NCI-H146 treated with DMSO at 0.1 percent for 48 hours (cell line): Measurements from ENCODE around the gene CHAF1A.

ENCODE experiments used
- DNase-seq: peaks from one replicate; lab custom pipeline; 2025; ENCODE audit not compliant: unreplicated experiment; lab: John Stamatoyannopoulos, UW

The CHAF1A gene

GRCh38 chr19:4400135-4400936 is 2.1 kb upstream of the CHAF1A start, which contains the start of gene SH3GL1:
Gene SH3GL1 (minus strand): TSS chr19:4400547. CDS start chr19:4400368, 179 bp downstream.
- peak; percentile 62 for DNase-seq

GRCh38 chr19:4401769-4402170 is 670 bp upstream of the CHAF1A start:
- peak; percentile 1 for DNase-seq

GRCh38 chr19:4403005-4403761 is 743 bp downstream of the CHAF1A start:
- no peak for DNase-seq

GRCh38 chr19:4405977-4406376 is 3.5 kb downstream of the CHAF1A start:
- DNase-seq = no peak

DNA sequence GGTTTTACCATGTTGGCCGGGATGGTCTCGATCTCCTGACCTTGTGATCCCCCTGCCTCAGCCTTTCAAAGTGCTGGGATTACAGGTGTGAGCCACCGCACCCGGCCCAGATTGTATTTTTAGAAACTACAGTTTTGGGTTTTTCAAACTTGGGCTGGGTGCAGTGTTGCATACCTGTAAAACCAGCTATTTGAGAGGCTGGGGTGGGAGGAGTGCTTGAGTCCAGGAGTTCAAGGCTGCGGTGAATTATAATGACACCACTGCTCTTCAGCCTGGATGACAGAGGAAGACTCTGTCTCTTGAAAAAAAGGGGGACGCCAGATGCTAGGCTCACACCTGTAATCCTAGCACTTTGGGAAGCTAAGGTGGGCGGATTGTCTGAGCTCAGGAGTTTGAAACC is 4.2 kb downstream of the CHAF1A start:
- DNase-seq = no peak

DNA sequence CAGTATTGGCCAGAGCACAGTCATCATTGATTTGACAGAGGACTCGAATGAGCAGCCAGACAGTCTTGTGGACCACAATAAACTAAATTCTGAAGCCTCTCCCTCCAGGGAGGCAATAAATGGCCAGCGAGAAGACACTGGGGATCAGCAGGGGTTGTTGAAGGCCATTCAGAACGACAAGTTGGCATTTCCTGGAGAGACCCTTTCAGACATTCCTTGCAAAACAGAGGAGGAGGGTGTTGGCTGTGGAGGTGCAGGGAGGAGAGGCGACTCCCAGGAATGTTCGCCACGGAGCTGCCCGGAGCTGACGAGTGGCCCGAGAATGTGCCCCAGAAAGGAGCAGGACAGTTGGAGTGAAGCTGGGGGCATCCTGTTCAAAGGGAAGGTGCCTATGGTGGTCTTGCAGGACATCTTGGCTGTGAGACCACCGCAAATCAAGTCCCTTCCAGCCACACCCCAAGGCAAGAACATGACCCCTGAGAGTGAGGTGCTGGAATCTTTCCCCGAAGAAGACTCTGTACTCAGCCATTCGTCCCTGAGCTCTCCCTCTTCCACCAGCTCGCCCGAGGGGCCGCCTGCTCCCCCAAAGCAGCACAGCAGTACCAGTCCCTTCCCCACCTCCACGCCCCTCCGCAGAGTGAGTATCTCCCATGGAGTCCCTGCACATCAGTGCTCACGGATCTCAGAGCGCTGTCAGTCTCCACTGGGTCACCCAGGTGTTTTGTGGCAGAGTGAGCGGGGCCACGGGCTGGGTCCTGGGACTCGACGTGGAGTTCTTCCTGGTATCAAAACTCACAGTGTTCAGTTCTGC is 6.9 kb downstream of the CHAF1A start:
- DNase-seq = no peak

- DNase-seq = no peak
Observed at GRCh38 chr19:4413588-4413987, 11.1 kb downstream of the CHAF1A start.

- DNase-seq = no peak
Observed at GRCh38 chr19:4414144-4414799, 11.8 kb downstream of the CHAF1A start.

DNA sequence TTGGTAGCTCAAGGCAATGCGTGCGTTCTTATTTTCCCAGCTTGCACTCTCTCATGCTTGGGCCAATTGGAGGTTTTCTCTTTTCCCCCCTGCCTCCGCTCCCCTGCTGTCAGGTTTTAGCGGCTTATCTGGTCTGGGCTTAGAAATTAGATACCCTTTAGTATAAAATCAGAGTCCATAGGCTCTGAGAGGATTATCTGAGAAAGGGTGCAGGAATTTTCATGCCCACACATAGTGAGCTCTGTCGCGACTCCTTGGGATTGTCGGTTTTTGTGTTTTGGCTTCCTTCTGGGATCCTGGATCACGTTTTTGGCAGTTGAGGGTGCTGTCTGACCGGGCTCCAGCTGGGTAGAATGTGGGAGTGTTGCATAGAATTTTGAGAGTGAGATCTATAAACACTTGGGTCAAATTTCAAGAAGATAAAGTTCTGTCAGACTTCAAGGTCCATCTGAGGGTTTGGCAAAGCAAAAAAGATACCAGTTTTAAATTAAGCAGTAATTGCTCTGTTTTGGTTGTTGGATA is 12.4 kb downstream of the CHAF1A start:
- no peak for DNase-seq

GRCh38 chr19:4415352-4415751 is 12.9 kb downstream of the CHAF1A start:
- no peak for DNase-seq

DNA sequence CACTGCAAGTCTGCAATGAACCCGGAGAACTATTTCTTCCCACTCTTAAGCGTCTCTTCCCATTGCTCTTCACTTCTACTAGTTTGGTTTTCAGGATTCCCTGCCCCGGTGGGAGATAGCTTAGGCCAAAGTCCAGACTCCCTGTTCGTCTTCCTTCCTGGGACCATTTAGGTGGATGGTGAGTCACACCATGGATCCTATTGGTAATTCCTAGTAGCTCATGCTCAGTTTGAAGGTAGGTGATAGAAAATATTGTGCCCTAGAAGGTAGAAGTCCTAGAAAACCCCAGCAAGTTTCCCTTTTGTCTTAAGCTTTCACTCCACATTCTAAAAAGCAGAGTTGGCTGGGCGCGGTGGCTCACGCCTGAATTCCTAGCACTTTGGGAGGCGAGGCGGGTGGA is 13.8 kb downstream of the CHAF1A start:
- DNase-seq = no peak

DNA sequence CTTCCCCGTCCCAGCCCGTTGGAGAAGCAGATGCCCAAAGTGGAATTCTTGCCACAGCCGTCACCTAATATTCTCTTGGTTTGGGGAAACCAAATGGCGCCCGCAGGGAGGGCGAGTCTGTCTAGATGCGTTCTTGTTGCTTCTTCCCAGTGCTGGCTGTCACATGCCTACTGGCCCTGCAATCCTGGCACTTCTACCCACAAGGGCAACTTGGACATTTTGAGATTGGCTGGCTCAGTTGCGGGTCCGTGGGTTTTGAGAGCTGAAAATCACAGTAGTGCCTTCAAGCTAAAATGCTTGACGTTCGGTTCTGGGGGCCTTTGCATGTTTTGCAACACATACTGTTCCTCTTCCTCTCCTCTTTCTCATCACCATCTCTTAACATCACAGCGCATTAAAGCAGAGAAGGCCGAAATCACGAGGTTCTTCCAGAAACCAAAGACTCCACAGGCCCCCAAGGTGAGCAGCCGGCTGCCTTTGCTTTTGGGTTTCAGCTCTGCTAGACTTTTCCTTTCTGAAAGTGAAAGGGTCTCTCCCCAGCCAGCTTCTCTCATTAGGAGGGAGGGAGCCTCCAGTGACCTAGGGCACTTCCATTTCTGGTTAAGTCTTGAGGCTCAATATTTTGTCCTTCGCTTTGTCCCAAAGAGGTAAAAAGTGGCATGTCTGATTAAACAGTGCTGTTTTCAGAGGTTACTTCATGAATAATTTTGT is 21.1 kb downstream of the CHAF1A start:
- no peak for DNase-seq

- DNase-seq = no peak
Observed at GRCh38 chr19:4425537-4425936, 23.1 kb downstream of the CHAF1A start.

- DNase-seq = no peak
Observed at GRCh38 chr19:4428326-4428975, 26.0 kb downstream of the CHAF1A start.

DNA sequence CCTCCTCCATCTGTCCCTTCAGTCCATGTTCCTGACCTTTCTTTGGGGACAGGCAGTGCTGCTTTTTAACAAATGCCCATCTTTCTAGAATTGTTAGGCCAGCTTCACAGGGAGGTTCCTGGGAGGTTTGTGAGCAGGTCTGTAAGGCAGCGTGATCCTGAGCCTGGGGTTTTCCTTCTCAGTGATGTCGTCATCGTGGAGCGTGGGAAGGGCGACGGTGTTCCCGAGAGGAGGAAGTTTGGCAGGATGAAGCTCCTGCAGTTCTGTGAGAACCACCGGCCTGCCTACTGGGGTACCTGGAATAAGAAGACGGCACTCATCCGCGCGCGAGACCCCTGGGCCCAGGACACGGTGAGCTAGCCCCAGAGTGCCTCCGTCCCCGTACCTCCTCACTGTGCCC is 26.8 kb downstream of the CHAF1A start:
- DNase-seq = no peak

DNA sequence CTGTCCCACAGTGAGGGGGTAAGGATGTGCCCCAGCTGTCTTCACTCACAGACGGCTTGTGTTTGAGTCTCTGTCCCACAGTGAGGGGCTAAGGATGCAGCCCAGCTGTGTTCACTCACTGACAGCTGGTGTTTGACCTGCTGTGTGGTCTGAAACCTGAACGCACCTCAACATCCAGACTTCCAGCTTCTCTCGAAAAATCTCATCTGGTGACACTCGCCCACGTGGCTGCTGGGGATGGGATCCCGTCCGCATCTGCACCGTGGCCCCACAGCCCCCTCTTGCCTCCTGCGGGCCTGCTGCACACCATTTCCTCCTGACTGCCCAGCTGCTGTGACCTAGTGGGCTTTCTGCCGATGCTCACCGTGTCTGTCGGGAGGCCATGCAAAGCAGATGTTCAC is 27.3 kb downstream of the CHAF1A start:
- no peak for DNase-seq

DNA sequence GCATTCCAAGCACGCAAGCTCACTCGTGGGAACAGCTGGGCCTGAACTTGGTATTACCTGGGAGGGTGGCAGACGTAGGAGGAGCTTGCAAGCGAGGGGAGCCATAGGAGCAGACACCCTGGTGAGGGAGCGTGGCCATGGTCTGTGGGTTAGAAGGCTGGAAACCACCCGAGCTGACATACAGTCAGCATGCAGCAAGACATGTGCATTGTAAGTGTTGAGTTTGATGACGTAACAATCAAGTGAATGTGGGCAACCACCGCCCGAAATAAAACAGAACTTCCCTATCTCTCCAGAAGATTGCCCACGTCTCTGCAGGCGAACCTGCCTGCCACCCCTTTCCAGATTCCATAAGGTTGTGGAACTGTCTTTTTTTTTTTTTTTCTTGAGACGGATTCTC is 28.3 kb downstream of the CHAF1A start:
- no peak for DNase-seq

GRCh38 chr19:4431296-4431695 is 28.9 kb downstream of the CHAF1A start:
- no peak for DNase-seq

GRCh38 chr19:4431808-4432674 is 29.6 kb downstream of the CHAF1A start:
- DNase-seq = no peak
